Stimulated activated CD8-positive, alpha-beta memory T cell treated with anti-CD3 and anti-CD28 coated beads, Interleukin-2, amount 100 ng/mL, for 1 hour (primary cell): ENCODE data around the gene MARK2.
A peak's percentile ranks its signal among the peaks of the same experiment; 100 is the strongest.

ENCODE experiments used
- DNase-seq, 2 donors: peaks; one replicate each; pipeline ENCODE4 v3.0.0-alpha.2; 2020; ENCODE audit warnings: low read depth in 2 of 2

Gene MARK2

DNA sequence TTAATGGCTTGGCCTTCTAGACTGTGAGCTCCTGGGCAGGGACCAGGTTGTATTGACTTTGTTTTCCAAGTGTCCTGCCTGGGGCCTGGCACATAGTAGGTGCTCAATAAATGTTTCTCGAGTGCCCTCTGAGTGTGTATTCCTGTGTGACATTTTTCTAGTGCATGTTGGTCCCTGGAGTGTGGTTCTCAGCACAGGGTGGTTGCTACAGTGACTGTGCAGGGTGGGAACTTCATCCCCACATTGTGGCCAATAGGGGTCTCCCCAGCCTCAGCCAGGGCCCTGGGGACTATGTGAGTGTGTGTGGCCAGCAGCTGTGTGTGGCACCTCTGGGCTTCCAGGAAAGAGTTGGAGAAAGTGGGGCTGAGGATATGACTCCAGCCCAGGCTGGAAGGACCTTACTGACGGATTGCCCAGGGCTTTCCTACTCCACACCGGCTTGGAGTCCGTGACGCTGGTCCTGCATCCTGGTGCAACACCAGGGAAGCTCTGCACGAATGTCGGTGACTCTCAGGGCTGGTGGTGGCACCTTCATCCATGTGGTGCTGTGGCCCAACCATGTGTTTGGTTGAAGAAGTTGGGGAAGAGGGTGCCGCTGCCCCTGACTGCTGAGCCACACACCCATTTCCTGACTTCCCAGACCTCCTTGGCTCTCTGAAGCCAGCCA lies 9.0 kb upstream of the MARK2 start:
- no peak for DNase-seq

DNA sequence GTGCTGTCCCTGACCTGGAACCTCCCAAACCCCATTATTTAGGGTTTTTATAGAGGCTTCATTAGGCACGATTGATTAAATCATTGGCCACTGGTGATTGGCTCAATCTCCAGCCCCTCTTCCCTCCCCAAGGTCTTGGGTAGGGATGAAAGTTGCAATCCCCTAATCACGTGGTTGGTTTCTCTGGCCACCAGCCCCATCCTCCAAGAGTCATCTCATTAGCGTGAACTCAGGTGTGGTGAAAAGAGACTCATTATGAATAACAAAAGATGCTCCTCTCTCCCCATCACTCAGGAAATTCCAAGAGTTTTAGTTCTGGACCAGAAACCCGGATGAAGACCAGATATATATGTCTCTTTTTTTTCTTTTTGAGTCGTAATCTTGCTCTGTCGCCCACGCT lies 7.6 kb upstream of the MARK2 start:
- no peak for DNase-seq

- no peak for DNase-seq
Observed at GRCh38 chr11:63832336-63832735, 6.6 kb upstream of the MARK2 start.

- DNase-seq: no peak
Observed at GRCh38 chr11:63833048-63833447, 5.9 kb upstream of the MARK2 start.

- no peak for DNase-seq
Observed at GRCh38 chr11:63834535-63835157, 4.3 kb upstream of the MARK2 start.

- DNase-seq: no peak
Observed at GRCh38 chr11:63835158-63835545, 3.8 kb upstream of the MARK2 start.

- DNase-seq: peak; percentile 54 to 64
Observed at GRCh38 chr11:63837027-63837688, 1.8 kb upstream of the MARK2 start.

DNA sequence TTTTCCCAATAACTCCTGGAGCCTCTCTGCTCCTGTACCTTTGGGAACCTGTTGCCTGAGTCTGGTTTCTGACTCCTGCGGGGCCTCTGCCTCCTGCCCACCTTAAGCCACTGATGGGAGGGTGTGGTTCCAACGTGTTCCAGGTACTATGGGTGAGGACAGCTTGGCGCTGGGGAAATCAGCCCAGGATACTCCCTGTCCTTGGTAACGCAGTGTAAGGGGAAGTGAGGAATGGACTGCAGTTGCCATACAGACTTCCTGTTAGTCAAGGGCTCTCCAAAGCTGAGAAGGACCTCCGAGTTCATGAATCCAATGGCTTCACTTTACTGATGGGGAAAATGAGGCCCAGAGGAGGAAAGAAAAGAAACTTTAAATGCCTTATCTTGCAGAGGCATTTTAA lies 1.2 kb upstream of the MARK2 start:
- DNase-seq: no peak

DNA sequence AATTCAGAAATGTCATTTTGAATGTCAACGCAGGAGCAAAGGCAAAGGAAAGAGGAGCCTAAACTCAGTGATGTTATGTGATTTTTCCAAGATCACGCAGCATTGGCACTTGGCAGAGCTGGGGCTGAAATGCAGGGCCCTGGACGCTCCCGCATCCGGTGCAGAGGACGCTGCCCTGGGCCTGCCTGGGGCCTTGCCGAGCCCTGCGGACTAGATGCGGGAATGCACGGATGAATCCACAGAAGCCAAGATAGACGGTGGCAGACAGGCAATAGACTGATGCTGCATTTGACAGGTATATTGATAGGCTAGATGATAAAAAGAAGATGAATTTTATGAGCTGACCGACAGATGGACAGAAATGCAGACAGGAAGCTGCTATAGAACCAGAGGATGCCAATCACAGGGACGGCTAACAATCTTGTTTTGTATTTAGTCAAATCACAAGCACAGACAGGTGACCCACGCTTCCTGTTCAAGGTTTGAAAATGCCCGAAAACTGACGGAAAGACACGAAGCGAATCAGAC lies 696 bp upstream of the MARK2 start:
- no peak for DNase-seq

DNA sequence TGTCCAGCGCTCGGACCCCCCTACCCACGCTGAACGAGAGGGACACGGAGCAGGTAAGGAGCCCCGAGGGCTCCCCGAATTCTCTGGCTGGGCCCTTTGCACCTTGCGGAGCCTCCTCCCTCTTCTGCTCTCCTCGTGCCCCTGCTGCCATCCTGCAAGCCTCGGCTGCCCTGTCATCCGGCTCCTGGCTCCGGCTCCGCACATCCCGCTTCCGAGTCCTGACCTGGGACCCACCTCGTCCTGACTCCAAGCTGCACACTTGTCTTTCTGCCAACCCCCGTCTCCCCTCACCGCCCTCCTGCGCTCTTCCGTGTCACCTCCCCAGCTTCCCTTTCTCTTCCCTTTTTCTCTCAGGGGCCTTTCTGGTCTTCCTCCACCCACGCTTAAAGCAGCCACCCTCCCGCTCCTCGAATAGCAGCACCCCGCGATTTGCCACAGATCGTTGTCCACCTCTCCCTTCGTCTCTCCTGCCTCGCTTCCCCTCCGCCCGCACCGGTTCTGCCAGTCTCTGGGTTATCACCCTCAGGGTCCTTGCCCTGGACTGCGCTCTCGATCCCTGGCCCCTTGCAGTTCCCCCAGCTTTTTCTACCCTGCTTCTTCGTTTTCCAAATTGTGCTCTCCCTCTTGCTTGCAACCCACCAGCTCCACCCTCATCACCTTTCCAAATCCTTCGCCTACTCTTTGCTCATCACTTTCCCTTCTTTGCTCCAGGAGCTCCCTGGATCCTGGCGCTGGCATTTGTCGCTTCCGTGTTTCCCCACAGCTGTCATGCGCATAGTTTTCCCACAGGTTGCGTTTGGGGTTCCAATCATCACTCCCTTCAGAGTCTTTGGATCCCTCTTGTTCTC lies 822 bp downstream of the MARK2 start:
- DNase-seq: no peak

DNA sequence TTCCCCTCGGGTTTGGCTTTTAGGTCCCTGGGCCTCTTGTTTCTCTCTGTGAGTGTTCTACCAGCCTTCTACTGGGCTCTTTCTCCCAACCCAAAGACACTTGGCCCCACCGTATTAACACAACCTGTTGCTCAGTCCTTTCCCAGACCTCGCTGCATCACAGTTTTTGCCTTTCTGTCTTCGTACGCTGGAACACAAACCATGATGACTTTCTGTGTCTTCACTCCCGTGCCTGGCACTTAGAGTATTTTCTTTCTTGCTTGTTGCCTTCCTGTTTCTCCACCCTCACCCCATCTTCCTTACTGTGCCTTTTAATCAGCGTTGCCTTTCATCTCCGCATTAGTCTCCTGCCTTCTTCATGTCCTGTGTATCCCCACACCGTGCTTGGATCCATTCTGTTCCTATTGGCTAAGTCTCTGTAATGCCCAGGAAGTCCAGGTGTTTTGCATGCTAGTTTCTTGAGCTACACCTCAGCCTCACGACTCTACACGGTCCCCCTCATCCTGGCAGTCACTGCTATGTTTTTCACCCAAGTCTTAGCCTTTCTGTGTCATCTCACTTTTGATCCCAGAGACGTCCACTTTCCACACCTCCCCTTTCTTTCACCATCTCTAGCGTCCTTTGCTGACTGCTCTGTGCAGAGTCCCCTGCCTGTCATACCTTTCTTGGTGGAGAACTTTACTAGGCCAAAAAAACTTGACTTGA lies 1.6 kb downstream of the MARK2 start:
- no peak for DNase-seq

- no peak for DNase-seq
Observed at GRCh38 chr11:63841554-63841953, 2.6 kb downstream of the MARK2 start.

GRCh38 chr11:63843041-63843440 lies 4.1 kb downstream of the MARK2 start:
- DNase-seq: no peak

DNA sequence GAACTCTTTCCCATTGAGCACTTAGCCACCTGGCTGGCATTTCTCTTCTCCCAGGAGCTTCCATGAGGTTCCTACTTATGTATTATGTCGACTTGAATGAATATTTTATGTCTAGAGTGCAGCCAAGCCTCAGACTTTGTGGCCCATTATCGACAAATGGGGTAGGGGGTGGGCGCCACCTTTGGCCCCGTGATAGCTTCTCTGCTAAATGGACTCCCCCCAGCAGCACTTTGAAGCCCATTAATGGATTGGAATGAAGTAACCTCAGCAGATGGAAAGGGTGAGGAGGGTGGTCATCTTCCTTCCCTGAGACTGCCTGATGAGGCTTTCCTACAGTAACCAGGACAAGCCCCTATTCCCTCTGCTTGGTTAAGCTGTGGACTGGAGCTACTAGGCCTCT lies 5.9 kb downstream of the MARK2 start:
- no peak for DNase-seq

GRCh38 chr11:63845303-63845702 lies 6.4 kb downstream of the MARK2 start:
- DNase-seq: no peak

DNA sequence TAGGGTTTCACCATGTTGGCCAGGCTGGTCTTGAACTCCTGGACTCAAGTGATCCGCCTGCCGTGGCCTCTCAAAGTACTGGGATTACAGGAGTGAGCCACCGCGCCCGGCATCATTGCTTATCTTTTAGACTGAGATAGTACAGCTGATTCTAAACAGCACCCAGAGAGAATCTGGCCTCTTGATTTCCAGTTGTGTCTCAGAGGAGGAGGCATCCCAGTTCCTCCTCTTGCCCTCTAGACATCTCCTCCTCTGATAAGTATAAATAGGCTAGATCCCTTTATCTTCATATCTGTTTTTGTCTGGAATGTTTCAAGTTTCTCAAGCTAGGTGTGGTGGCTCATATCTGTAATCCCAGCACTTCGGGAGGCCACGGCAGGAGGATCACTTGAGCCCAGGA lies 7.0 kb downstream of the MARK2 start:
- DNase-seq: no peak

DNA sequence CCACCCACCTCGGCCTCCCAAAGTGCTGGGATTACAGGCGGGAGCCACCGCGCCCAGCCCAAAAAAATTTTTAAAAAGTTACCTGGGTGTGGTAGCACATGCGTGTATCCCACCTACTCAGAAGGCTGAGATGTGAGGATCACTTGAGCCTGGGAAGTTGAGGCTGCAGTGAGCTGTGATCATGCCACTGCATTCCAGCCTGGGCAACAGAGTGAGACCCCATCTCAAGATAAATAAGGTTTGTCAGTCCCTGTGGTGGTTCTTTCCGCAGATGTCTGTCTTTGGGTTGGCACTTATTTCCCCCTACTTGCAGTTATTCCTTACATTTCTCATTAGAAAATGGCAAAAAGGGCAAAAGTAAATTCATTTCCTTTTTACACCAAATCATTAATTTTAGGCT lies 8.0 kb downstream of the MARK2 start:
- no peak for DNase-seq

- no peak for DNase-seq
Observed at GRCh38 chr11:63847363-63847762, 8.5 kb downstream of the MARK2 start.

DNA sequence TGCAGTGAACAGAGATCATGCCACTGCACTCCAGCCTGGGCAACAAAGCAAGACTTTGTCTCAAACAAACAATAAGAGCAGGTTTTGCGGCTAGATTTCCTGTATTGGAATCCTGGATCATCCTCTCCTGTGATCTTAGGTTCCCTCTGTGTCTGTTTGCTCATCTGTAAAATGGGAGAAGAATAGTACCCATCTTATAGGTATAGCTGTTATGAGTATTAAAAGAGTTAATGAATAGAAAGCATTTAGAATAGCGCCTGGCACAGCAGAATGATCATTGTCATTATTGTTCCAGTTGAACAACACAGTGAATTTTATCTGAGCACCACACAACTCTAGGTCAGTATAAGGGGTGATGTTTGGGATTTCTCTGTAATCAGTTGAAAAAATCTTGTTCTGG lies 10.8 kb downstream of the MARK2 start:
- DNase-seq: no peak

GRCh38 chr11:63850920-63851319 lies 12.0 kb downstream of the MARK2 start:
- DNase-seq: no peak

GRCh38 chr11:63851364-63851763 lies 12.5 kb downstream of the MARK2 start:
- no peak for DNase-seq

GRCh38 chr11:63853476-63853875 lies 14.6 kb downstream of the MARK2 start:
- DNase-seq: no peak
